GM19239 (cell line): ENCODE measurements around the gene ZNF440.
"Not testable (repeated sequence)": the region's sequence is repeated elsewhere in the genome, so short reads cannot be mapped to it uniquely, and the experiment has no call there.

Experiments
- DNase-seq: peaks from one replicate; pipeline ENCODE4 v3.0.0; 2011; ENCODE audit warnings: low spot score; ENCODE audit not compliant: insufficient read length
- FAIRE-seq: peaks from 2 replicates; lab custom pipeline; 2011; peaks lifted over from hg19 to GRCh38; lab: Jason Lieb, UNC

The ZNF440 gene

GRCh38 chr19:11821474-11822109, 7.5 kb downstream of the ZNF440 start:
- DNase-seq (no peak), FAIRE-seq (no peak)

- not testable (repeated sequence) for FAIRE-seq, DNase-seq
Measured at GRCh38 chr19:11828957-11829876, 15.1 kb downstream of the ZNF440 start.

GRCh38 chr19:11832253-11832912, 18.3 kb downstream of the ZNF440 start:
- FAIRE-seq, result no peak
- DNase-seq, result no peak

GRCh38 chr19:11833541-11833940, 19.5 kb downstream of the ZNF440 start:
- FAIRE-seq (no peak), DNase-seq (no peak)

- not testable (repeated sequence) for FAIRE-seq, DNase-seq
Measured at GRCh38 chr19:11835626-11836066, 21.6 kb downstream of the ZNF440 start.

GRCh38 chr19:11843722-11844121, 29.6 kb downstream of the ZNF440 start:
- FAIRE-seq (no peak), DNase-seq (no peak)

GRCh38 chr19:11847615-11848014, 33.5 kb downstream of the ZNF440 start:
- not testable (repeated sequence) for DNase-seq, FAIRE-seq

GRCh38 chr19:11848200-11848593, 34.1 kb downstream of the ZNF440 start:
- DNase-seq, result no peak
- no peak for FAIRE-seq

- peak; percentile 63 for DNase-seq
- FAIRE-seq, result peak; percentile 90
Measured at GRCh38 chr19:11848594-11849469, 34.8 kb downstream of the ZNF440 start, which contains the start of gene ZNF439. Gene ZNF439 (plus strand): TSS chr19:11848726. CDS start chr19:11848868, 142 bp downstream.

- not testable (repeated sequence) for FAIRE-seq, DNase-seq
Measured at GRCh38 chr19:11850289-11850688, 36.2 kb downstream of the ZNF440 start.

- DNase-seq (no peak), FAIRE-seq (no peak)
Measured at GRCh38 chr19:11853358-11853757, 39.3 kb downstream of the ZNF440 start.

GRCh38 chr19:11856596-11857250, 42.6 kb downstream of the ZNF440 start:
- FAIRE-seq (no peak), DNase-seq (no peak)

- no peak for FAIRE-seq
- no peak for DNase-seq
Measured at GRCh38 chr19:11860721-11861120, 46.6 kb downstream of the ZNF440 start.

- DNase-seq, result no peak
- FAIRE-seq, result no peak
Measured at GRCh38 chr19:11861301-11861700, 47.2 kb downstream of the ZNF440 start.

- not testable (repeated sequence) for DNase-seq, FAIRE-seq
Measured at GRCh38 chr19:11867766-11868165, 53.7 kb downstream of the ZNF440 start.

GRCh38 chr19:11868188-11868587, 54.1 kb downstream of the ZNF440 start:
- DNase-seq (no peak), FAIRE-seq (no peak)

GRCh38 chr19:11872624-11873023, 58.6 kb downstream of the ZNF440 start:
- DNase-seq, result no peak
- FAIRE-seq, result no peak

GRCh38 chr19:11873762-11874161, 59.7 kb downstream of the ZNF440 start:
- FAIRE-seq (no peak), DNase-seq (no peak)

GRCh38 chr19:11879687-11880266, 65.7 kb downstream of the ZNF440 start:
- DNase-seq, result not testable (repeated sequence)
- peak; percentile 35 for FAIRE-seq
